Measurements from ENCODE around the gene DUSP9. TPM values are rescaled to one million over a fixed set of nuclear protein-coding genes. Genes with fewer than 3 reads are reported as not detected.
"Not testable (repeated sequence)": the region's sequence is repeated elsewhere in the genome, so short reads cannot be mapped to it uniquely, and the experiment has no call there.

DUSP9 gene
- total RNA-seq, 1 experiment from 2014 or later: not detected

GRCh38 chrX:153694256-153694655 is 47.3 kb downstream of the DUSP9 start:
- H2AFZ ChIP-seq (ENCODE audit: low read length); H3K4me3 ChIP-seq (ENCODE audit: low read length); H3K36me3 ChIP-seq (ENCODE audit: insufficient read depth, low read length); H3K4me1 ChIP-seq (ENCODE audit: low read length); H3K4me2 ChIP-seq (ENCODE audit: low read depth, low read length, poor library complexity, severe bottlenecking); H3K79me2 ChIP-seq (ENCODE audit: low read length); H3K27me3 ChIP-seq (ENCODE audit: low read length); H3K27ac ChIP-seq (ENCODE audit: low read length); H3K9me2 ChIP-seq (replicated peaks; ENCODE audit: insufficient read depth, low read length); H4K20me1 ChIP-seq (ENCODE audit: insufficient read depth, low read depth, low read length); DNase-seq; H3K9ac ChIP-seq (ENCODE audit: low read length); H3K9me3 ChIP-seq (ENCODE audit: low read length): not testable (repeated sequence)

DNA sequence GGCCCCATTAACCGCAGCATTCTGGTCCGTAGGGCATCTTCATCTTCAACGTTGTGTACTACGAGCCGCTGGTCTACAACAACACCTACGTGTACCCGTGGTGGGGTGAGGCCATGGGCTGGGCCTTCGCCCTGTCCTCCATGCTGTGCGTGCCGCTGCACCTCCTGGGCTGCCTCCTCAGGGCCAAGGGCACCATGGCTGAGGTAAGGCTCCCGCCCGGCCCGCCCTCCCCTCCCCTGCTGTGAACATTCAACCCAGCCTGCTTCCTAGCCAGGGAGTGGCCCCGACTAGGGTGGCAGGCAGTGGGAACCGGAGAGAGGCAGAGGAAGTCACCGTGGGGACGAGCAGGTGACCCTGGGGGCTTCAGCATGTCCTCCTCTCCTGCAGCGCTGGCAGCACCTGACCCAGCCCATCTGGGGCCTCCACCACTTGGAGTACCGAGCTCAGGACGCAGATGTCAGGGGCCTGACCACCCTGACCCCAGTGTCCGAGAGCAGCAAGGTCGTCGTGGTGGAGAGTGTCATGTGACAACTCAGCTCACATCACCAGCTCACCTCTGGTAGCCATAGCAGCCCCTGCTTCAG is 47.8 kb downstream of the DUSP9 start:
- Histone ChIP-seq H3K4me2 (ENCODE audit: low read depth, low read length, poor library complexity, severe bottlenecking) (no peak overlapping the region), H4K20me1 (ENCODE audit: insufficient read depth, low read depth, low read length) (no peaks in the 10 kb centered on the region), H3K27ac (ENCODE audit: low read length) (no peak overlapping the region), H3K79me2 (ENCODE audit: low read length) (no peaks in the 10 kb centered on the region), H3K9me3 (ENCODE audit: low read length) (no peaks in the 10 kb centered on the region), H3K4me3 (ENCODE audit: low read length) (no peak overlapping the region), H3K36me3 (ENCODE audit: insufficient read depth, low read length) (no peaks in the 10 kb centered on the region), H3K27me3 (ENCODE audit: low read length) (no peaks in the 10 kb centered on the region), H3K9me2 (replicated peaks; ENCODE audit: insufficient read depth, low read length) (no peaks in the 10 kb centered on the region), H2AFZ (ENCODE audit: low read length) (no peak overlapping the region), H3K4me1 (ENCODE audit: low read length) (peaks cover 8% of the 10 kb centered on the region), H3K9ac (ENCODE audit: low read length) (no peak overlapping the region)
- DNase-seq: no peak

GRCh38 chrX:153696100-153696499 is 49.1 kb downstream of the DUSP9 start:
- no peak for DNase-seq
- no peaks in the 10 kb centered on the region for H3K27me3 ChIP-seq (ENCODE audit: low read length)
- no peaks in the 10 kb centered on the region for H3K36me3 ChIP-seq (ENCODE audit: insufficient read depth, low read length)
- H3K27ac ChIP-seq (ENCODE audit: low read length): no peak overlapping the region
- no peaks in the 10 kb centered on the region for H4K20me1 ChIP-seq (ENCODE audit: insufficient read depth, low read depth, low read length)
- H2AFZ ChIP-seq (ENCODE audit: low read length): no peak overlapping the region
- H3K4me1 ChIP-seq (ENCODE audit: low read length): peaks cover 8% of the 10 kb centered on the region
- H3K9ac ChIP-seq (ENCODE audit: low read length): no peak overlapping the region
- no peaks in the 10 kb centered on the region for H3K9me3 ChIP-seq (ENCODE audit: low read length)
- H3K9me2 ChIP-seq (replicated peaks; ENCODE audit: insufficient read depth, low read length): no peaks in the 10 kb centered on the region
- no peak overlapping the region for H3K4me3 ChIP-seq (ENCODE audit: low read length)
- no peaks in the 10 kb centered on the region for H3K79me2 ChIP-seq (ENCODE audit: low read length)
- no peak overlapping the region for H3K4me2 ChIP-seq (ENCODE audit: low read depth, low read length, poor library complexity, severe bottlenecking)

- not testable (repeated sequence) for H3K9ac ChIP-seq (ENCODE audit: low read length); H3K4me1 ChIP-seq (ENCODE audit: low read length)
Measured at GRCh38 chrX:153696538-153696937, 49.5 kb downstream of the DUSP9 start.

GRCh38 chrX:153696986-153697722 is 50.2 kb downstream of the DUSP9 start:
- not testable (repeated sequence) for H4K20me1 ChIP-seq (ENCODE audit: insufficient read depth, low read depth, low read length); H3K36me3 ChIP-seq (ENCODE audit: insufficient read depth, low read length); DNase-seq; H3K4me3 ChIP-seq (ENCODE audit: low read length); H2AFZ ChIP-seq (ENCODE audit: low read length); H3K9me3 ChIP-seq (ENCODE audit: low read length); H3K27me3 ChIP-seq (ENCODE audit: low read length); H3K9me2 ChIP-seq (replicated peaks; ENCODE audit: insufficient read depth, low read length); H3K9ac ChIP-seq (ENCODE audit: low read length); H3K79me2 ChIP-seq (ENCODE audit: low read length); H3K4me2 ChIP-seq (ENCODE audit: low read depth, low read length, poor library complexity, severe bottlenecking); H3K27ac ChIP-seq (ENCODE audit: low read length); H3K4me1 ChIP-seq (ENCODE audit: low read length)

More at GRCh38 chrX:153696538-153696937, 49.5 kb downstream of the DUSP9 start:
- not testable (repeated sequence) for H3K27me3 ChIP-seq (ENCODE audit: low read length); H3K9me2 ChIP-seq (replicated peaks; ENCODE audit: insufficient read depth, low read length); H4K20me1 ChIP-seq (ENCODE audit: insufficient read depth, low read depth, low read length); H3K27ac ChIP-seq (ENCODE audit: low read length); H3K4me2 ChIP-seq (ENCODE audit: low read depth, low read length, poor library complexity, severe bottlenecking); H3K36me3 ChIP-seq (ENCODE audit: insufficient read depth, low read length); H3K79me2 ChIP-seq (ENCODE audit: low read length); H2AFZ ChIP-seq (ENCODE audit: low read length); H3K9me3 ChIP-seq (ENCODE audit: low read length); H3K4me3 ChIP-seq (ENCODE audit: low read length); DNase-seq

- Histone ChIP-seq H2AFZ (ENCODE audit: low read length) (no peak overlapping the region), H3K9me3 (ENCODE audit: low read length) (no peaks in the 10 kb centered on the region), H3K9ac (ENCODE audit: low read length) (no peak overlapping the region), H3K4me3 (ENCODE audit: low read length) (no peak overlapping the region), H3K79me2 (ENCODE audit: low read length) (no peaks in the 10 kb centered on the region), H3K9me2 (replicated peaks; ENCODE audit: insufficient read depth, low read length) (no peaks in the 10 kb centered on the region), H3K27me3 (ENCODE audit: low read length) (no peaks in the 10 kb centered on the region), H3K27ac (ENCODE audit: low read length) (no peak overlapping the region), H3K36me3 (ENCODE audit: insufficient read depth, low read length) (no peaks in the 10 kb centered on the region), H4K20me1 (ENCODE audit: insufficient read depth, low read depth, low read length) (no peaks in the 10 kb centered on the region), H3K4me2 (ENCODE audit: low read depth, low read length, poor library complexity, severe bottlenecking) (no peak overlapping the region), H3K4me1 (ENCODE audit: low read length) (no peaks in the 10 kb centered on the region)
- no peak for DNase-seq
Measured at GRCh38 chrX:153697924-153698865, 51.2 kb downstream of the DUSP9 start.

GRCh38 chrX:153699210-153699783 is 52.3 kb downstream of the DUSP9 start:
- H3K4me2 ChIP-seq (ENCODE audit: low read depth, low read length, poor library complexity, severe bottlenecking); H3K79me2 ChIP-seq (ENCODE audit: low read length); H3K9me2 ChIP-seq (replicated peaks; ENCODE audit: insufficient read depth, low read length); H3K27ac ChIP-seq (ENCODE audit: low read length); DNase-seq; H3K4me1 ChIP-seq (ENCODE audit: low read length); H3K4me3 ChIP-seq (ENCODE audit: low read length); H3K9me3 ChIP-seq (ENCODE audit: low read length); H2AFZ ChIP-seq (ENCODE audit: low read length); H4K20me1 ChIP-seq (ENCODE audit: insufficient read depth, low read depth, low read length); H3K9ac ChIP-seq (ENCODE audit: low read length); H3K36me3 ChIP-seq (ENCODE audit: insufficient read depth, low read length); H3K27me3 ChIP-seq (ENCODE audit: low read length): not testable (repeated sequence)

- H3K79me2 ChIP-seq (ENCODE audit: low read length); H3K4me2 ChIP-seq (ENCODE audit: low read depth, low read length, poor library complexity, severe bottlenecking); H4K20me1 ChIP-seq (ENCODE audit: insufficient read depth, low read depth, low read length); DNase-seq; H3K4me3 ChIP-seq (ENCODE audit: low read length); H3K9me2 ChIP-seq (replicated peaks; ENCODE audit: insufficient read depth, low read length); H3K36me3 ChIP-seq (ENCODE audit: insufficient read depth, low read length); H3K27ac ChIP-seq (ENCODE audit: low read length); H2AFZ ChIP-seq (ENCODE audit: low read length); H3K9me3 ChIP-seq (ENCODE audit: low read length); H3K9ac ChIP-seq (ENCODE audit: low read length); H3K4me1 ChIP-seq (ENCODE audit: low read length); H3K27me3 ChIP-seq (ENCODE audit: low read length): not testable (repeated sequence)
Measured at GRCh38 chrX:153699784-153700371, 52.9 kb downstream of the DUSP9 start.

Data from Karpas-422 (cell line).